GM23338 (cell line): Measurements from ENCODE around the gene TENM4. TPM values are rescaled to one million over a fixed set of nuclear protein-coding genes. Genes with fewer than 3 reads are reported as not detected.

Experiments used
- ATAC-seq: fragments of 200-7000 bp; cut with Tn5 transposase; 3 replicates; pipeline ENCODE4 v1.9.1; 2020
- DNase-seq: peaks from one replicate; pipeline ENCODE4 v3.0.0-alpha.2; 2015; ENCODE audit warnings: low spot score
- H2AFZ ChIP-seq: fragments of 200-600 bp; sonication (generic); 2 replicates; pipeline ENCODE4 v1.8.0; 2016; ENCODE audit warnings: antibody characterized with exemption, mild to moderate bottlenecking, moderate library complexity
- H3F3A ChIP-seq: fragments of 200-600 bp; sonication (generic); replicated peaks from 2 replicates; pipeline ENCODE4 v1.8.0; 2017; ENCODE audit warnings: antibody characterized with exemption, mixed run types, low read depth
- H3K27ac ChIP-seq: fragments of 200-600 bp; sonication (generic); 2 replicates; pipeline ENCODE4 v1.6.1; 2016; ENCODE audit warnings: low read depth
- H3K27me3 ChIP-seq: fragments of 200-600 bp; sonication (generic); 2 replicates; pipeline ENCODE4 v1.8.0; 2016; ENCODE audit warnings: mild to moderate bottlenecking, mixed run types, moderate library complexity; ENCODE audit not compliant: insufficient read depth
- H3K36me3 ChIP-seq: fragments of 200-600 bp; sonication (generic); 2 replicates; pipeline ENCODE4 v1.8.0; 2016; ENCODE audit warnings: mild to moderate bottlenecking; ENCODE audit not compliant: insufficient read depth
- H3K4me1 ChIP-seq: fragments of 200-600 bp; sonication (generic); 2 replicates; pipeline ENCODE4 v1.8.0; 2016; ENCODE audit warnings: mild to moderate bottlenecking, moderate library complexity; ENCODE audit not compliant: insufficient read depth
- H3K4me2 ChIP-seq: fragments of 200-600 bp; sonication (generic); 2 replicates; pipeline ENCODE4 v1.7.1; 2017; ENCODE audit warnings: mixed run types
- H3K4me3 ChIP-seq: fragments of 200-600 bp; sonication (generic); 2 replicates; pipeline ENCODE4 v1.6.1; 2016; ENCODE audit warnings: mixed run types
- H3K79me2 ChIP-seq: fragments of 200-600 bp; sonication (generic); replicated peaks from 2 replicates; pipeline ENCODE4 v1.8.0; 2017; ENCODE audit warnings: mild to moderate bottlenecking; ENCODE audit not compliant: insufficient read depth
- H3K9me2 ChIP-seq: fragments of 200-600 bp; sonication (generic); 2 replicates; pipeline ENCODE4 v1.8.0; 2017; ENCODE audit not compliant: insufficient read depth
- H4K20me1 ChIP-seq: fragments of 200-600 bp; sonication (generic); replicated peaks from 2 replicates; pipeline ENCODE4 v1.8.0; 2017; ENCODE audit warnings: mild to moderate bottlenecking; ENCODE audit not compliant: insufficient read depth
- H3K27ac Mint-ChIP-seq: 2 replicates; pipeline ENCODE4 v1.8.0; 2020; ENCODE audit warnings: inconsistent platforms, mild to moderate bottlenecking, moderate library complexity, mixed read lengths
- H3K27me3 Mint-ChIP-seq: 3 replicates; pipeline ENCODE4 v1.8.0; 2022; ENCODE audit warnings: low read depth, mild to moderate bottlenecking, moderate library complexity, mixed read lengths, inconsistent platforms; ENCODE audit not compliant: insufficient read depth, poor library complexity
- H3K36me3 Mint-ChIP-seq: 3 replicates; pipeline ENCODE4 v1.8.0; 2021; ENCODE audit warnings: low read depth, mild to moderate bottlenecking, inconsistent platforms, moderate library complexity, mixed read lengths
- H3K4me1 Mint-ChIP-seq: 3 replicates; pipeline ENCODE4 v1.8.0; 2020; ENCODE audit warnings: mild to moderate bottlenecking, inconsistent platforms, mixed read lengths
- H3K4me3 Mint-ChIP-seq: 3 replicates; pipeline ENCODE4 v1.8.0; 2021; ENCODE audit warnings: moderate library complexity, mild to moderate bottlenecking, inconsistent platforms, mixed read lengths
- H3K9me3 Mint-ChIP-seq: 3 replicates; pipeline ENCODE4 v1.8.0; 2020; ENCODE audit warnings: moderate library complexity, mild to moderate bottlenecking, inconsistent platforms, mixed read lengths
- CREB1 ChIP-seq: fragments of 250-450 bp; sonication (Bioruptor Pico); IDR thresholded peaks from 2 replicates; pipeline ENCODE4 v1.5.0; 2020; ENCODE audit warnings: low read depth, mild to moderate bottlenecking, moderate library complexity
- CTCF ChIP-seq, 2 experiments: fragments of 200-600 bp in 1 of 2; sonication (generic) in 1 of 2; conservative IDR thresholded peaks; 2 replicates each; pipeline versions ENCODE4 v1.5.1 to v1.6.1; 2016 to 2017; ENCODE audit warnings: antibody characterized with exemption in 2 of 2, low read depth in 2 of 2, mild to moderate bottlenecking in 2 of 2, moderate library complexity in 1 of 2
- EZH2 ChIP-seq: fragments of 200-600 bp; sonication (generic); IDR thresholded peaks from one replicate; pipeline ENCODE4 v1.8.0; 2017; ENCODE audit warnings: antibody characterized with exemption, mild to moderate bottlenecking, low read depth; ENCODE audit not compliant: unreplicated experiment
- EZH2phosphoT487 ChIP-seq: fragments of 200-600 bp; sonication (generic); IDR thresholded peaks from one replicate; pipeline ENCODE4 v1.8.1; 2018; ENCODE audit warnings: antibody characterized with exemption; ENCODE audit not compliant: unreplicated experiment
- JUNB ChIP-seq: IDR thresholded peaks from one replicate; pipeline ENCODE4 v1.6.1; 2016; ENCODE audit warnings: antibody characterized with exemption; ENCODE audit not compliant: unreplicated experiment
- STAT1 ChIP-seq: IDR thresholded peaks from one replicate; pipeline ENCODE4 v1.6.1; 2016; ENCODE audit warnings: antibody characterized with exemption; ENCODE audit not compliant: unreplicated experiment
- ZNF331 ChIP-seq: fragments of 250-450 bp; sonication (Bioruptor Pico); IDR thresholded peaks from 2 replicates; pipeline ENCODE4 v1.5.0; 2020; ENCODE audit warnings: low read depth, mild to moderate bottlenecking, moderate library complexity
- ZNF462 ChIP-seq: fragments of 250-450 bp; sonication (Bioruptor Pico); IDR thresholded peaks from 2 replicates; pipeline ENCODE4 v1.5.0; 2020; ENCODE audit warnings: mild to moderate bottlenecking, moderate library complexity
- polyA plus RNA-seq: library from polyadenylated mRNA; unstranded; fragments of >200 nt; fragmentation: Nextera tagmentation; extraction: Ambion mirVana; gene quantifications from 2 replicates; pipeline ENCODE4 v1.2.1, GENCODE V29; 2016
- total RNA-seq: library from RNA; depleted of rRNA; stranded (reverse); fragments of >200 nt; shearing (Covaris generic); gene quantifications from 2 replicates; pipeline ENCODE4 v1.2.3, GENCODE V29; 2014

Gene TENM4
- total and polyA plus RNA-seq, 2 experiments from 2014 or later, result 7.3 TPM

- Histone ChIP-seq H3K79me2 (no peaks in the 10 kb centered on the region), H3K4me1 (no peaks in the 10 kb centered on the region), H2AFZ (no peak overlapping the region), H3F3A (no peaks in the 10 kb centered on the region), H3K4me3 (no peak overlapping the region), H3K27ac (no peak overlapping the region), H3K4me2 (no peak overlapping the region), H4K20me1 (no peaks in the 10 kb centered on the region), H3K27me3 (no peaks in the 10 kb centered on the region), H3K36me3 (no peaks in the 10 kb centered on the region), H3K9me2 (no peaks in the 10 kb centered on the region)
- Mint-ChIP-seq H3K4me1 (peaks cover 4% of the 10 kb centered on the region; the same call in 2 of the 3 replicates), H3K27ac (no peak overlapping the region; the same call in 1 of the 2 replicates), H3K4me3 (no peak overlapping the region), H3K27me3 (no peaks in the 10 kb centered on the region), H3K36me3 (no peaks in the 10 kb centered on the region), H3K9me3 (no peaks in the 10 kb centered on the region)
- no peak for ATAC-seq
- TF ChIP-seq CTCF (conservative IDR thresholded peaks at IDR 0.05; ENCODE audit: low read depth in 2 of 2) (no peak), EZH2phosphoT487 (no peak), ZNF462 (CRISPR knock-in tag) (no peak), CREB1 (CRISPR knock-in tag) (no peak), EZH2 (no peak), ZNF331 (CRISPR knock-in tag) (no peak), JUNB (no peak), STAT1 (no peak)
- no peak for DNase-seq
Observed at GRCh38 chr11:79312617-79313529, 128.0 kb downstream of the TENM4 start.
